Stimulated activated CD8-positive, alpha-beta memory T cell treated with anti-CD3 and anti-CD28 coated beads, Interleukin-12 subunit alpha, Interleukin-12 subunit beta, amount 100 ng/mL, for 4 hours (primary cell): Measurements from ENCODE around the gene ELMOD2.

ENCODE experiments used
- DNase-seq: peaks from one replicate; pipeline ENCODE4 v3.0.0-alpha.2; 2020; ENCODE audit warnings: low read depth

ELMOD2 gene

DNA sequence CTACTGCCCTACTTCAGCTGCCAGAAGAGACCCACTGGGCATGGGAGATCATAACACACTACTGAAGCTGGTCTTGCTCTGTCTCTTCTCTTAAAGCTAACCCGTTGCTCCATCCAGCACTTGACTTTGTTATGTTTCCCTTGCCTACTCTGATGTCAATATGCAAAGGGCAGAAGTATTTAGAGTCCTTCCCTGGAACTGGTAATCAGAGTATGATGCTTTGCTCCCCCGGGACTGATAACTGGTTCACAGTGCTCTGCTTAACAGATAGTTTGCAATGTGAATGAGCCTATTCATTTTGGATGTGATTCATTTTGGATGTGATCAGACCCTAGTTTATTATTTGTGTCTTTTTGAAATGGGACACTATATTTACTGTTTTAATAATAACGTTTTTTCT is 57.1 kb downstream of the ELMOD2 start:
- no peak for DNase-seq

DNA sequence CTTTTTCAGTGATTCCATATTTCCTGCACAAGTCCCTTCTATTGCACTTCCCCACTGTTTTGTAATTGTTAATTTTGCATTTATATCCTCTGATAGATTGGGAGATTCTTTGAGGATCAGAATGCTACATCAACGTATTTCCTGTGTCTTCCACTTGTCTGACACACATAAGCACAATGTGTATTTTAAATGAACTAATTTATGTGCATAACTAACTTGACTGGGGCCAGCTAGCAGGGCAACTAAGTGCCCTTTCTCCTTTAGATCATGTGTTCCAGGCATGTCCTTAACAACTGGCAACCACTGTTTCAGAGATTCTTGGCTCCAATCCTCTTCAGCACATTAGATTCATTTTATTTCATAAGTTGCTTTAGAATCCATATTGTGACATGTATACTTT is 60.5 kb downstream of the ELMOD2 start:
- no peak for DNase-seq

DNA sequence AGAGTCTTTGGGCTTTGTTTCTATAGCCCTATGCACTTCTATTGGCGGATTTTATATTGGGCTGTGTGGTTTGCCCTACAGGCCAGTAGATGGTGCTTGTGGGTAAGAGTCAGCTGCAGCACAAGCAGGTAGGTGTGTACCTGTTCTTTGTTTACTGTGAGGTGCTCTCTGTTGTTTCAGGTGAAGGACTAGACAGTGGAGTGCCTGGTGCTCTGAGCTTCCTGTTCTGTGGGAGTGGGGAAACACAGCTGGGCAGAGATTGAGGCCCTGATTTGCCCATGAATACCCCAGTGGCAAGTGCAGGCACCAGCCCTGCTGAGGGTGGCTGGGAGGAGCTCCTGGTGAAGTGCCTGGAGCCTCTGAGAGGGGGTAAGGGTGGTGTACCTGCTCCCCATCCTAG is 71.1 kb downstream of the ELMOD2 start:
- DNase-seq, result no peak

DNA sequence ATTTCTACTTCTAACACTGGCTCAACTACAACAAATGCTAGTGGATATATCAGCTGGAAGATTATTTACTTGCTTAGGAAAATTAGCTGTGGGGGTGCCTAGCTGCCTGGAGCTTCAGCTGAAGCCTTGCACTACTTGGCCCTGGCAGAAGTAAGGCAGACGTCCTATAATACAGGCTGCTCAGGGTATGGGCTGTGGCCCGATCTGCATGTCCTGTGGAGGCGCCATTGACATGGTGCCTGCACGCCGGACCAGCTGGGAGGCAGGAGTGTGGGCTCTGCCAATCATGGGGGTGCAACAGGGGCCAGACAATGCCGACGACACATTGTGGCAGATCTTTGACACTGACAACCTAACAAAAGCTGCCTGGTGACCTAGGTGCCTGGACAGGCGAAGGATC is 76.4 kb downstream of the ELMOD2 start:
- DNase-seq, result no peak

DNA sequence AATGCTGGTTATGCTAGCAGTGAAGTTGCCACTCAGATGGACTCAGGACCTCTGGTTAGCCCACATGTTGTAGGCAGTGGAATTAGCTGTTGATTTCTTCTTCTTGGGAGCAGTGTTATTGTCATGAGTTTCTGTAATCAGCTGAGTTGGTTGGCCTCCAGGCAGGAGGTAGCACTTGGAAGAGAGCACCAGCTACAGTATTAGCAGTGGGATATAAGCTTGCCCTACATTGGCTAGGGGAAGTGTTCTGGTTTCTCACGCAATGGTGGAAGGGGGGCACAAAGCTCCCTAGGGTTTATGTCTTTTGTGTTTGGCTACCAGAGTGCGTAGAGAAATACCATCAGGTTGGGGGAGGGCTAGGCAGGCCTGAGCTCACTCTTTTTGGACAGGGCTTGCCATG is 78.7 kb downstream of the ELMOD2 start:
- DNase-seq, result no peak

DNA sequence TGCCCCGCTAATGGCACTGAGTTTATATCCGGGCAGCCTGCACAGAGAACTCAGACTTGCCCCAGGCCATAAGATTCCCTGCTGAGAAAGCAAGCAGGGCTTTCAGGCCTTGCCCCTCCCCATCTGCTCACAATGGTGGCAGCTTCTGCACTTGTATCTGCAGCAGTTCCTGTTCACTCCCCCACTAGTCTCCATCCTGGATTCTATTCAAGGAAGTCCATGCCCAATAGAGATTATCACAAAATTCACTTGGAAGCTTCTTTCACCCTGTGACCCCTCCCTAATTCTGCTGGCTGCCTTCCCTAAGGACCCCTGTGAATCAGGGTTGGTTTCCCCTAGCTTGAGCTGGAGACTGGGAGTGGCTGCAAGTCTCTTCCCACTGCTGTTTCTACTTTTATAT is 79.3 kb downstream of the ELMOD2 start:
- DNase-seq, result no peak
